ENCODE measurements around the gene HEATR9.

The HEATR9 gene

DNA sequence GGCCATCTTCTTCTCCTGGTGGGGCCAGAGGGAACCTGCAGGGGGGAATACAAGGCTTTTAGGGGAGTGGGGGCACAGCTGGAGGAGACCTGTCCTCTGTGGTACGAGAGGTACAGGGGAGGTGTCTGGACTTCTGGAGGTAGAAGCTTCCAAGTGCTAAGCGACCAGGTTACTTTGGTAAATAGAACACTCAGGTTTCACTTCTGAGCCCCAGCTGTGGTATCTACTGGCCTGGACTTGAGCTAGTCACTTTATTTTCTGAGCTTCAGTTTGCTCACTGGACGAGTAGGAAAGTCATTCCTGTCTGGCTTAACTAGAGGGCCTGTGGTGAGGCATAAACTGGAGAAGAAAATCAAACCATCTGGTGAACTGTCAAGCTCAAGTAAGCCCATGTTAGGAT lies at the start of gene HEATR9:
Gene HEATR9, minus strand, starts transcription at position 155 of the 400 bp plus-strand sequence. Its CDS starts 149 bp downstream, at position 6.
- TF ChIP-seq EZH2 (IDR thresholded peaks at IDR 0.05) (no peak), FOXP2 (optimal IDR thresholded peaks at IDR 0.05; ENCODE audit: control extremely low read depth, extremely low read length, insufficient read depth) (no peak), POLR2AphosphoS5 (IDR thresholded peaks at IDR 0.05; ENCODE audit: borderline replicate concordance, low read depth, low read length) (no peak)
- H3K27ac ChIP-seq = no peak within 1 kb of the TSS
- no peak within 1 kb of the TSS for H3K9ac ChIP-seq (ENCODE audit: insufficient read length)
- no peaks in the 10 kb centered on the region for H3K9me3 ChIP-seq (ENCODE audit: low read depth, low read length)
- H3K36me3 ChIP-seq (ENCODE audit: insufficient read depth, low read length) = no peaks in the 10 kb centered on the region
- no peak within 1 kb of the TSS for H3K4me3 ChIP-seq
- no peak for DNase-seq (ENCODE audit: low read depth, low spot score)

DNA sequence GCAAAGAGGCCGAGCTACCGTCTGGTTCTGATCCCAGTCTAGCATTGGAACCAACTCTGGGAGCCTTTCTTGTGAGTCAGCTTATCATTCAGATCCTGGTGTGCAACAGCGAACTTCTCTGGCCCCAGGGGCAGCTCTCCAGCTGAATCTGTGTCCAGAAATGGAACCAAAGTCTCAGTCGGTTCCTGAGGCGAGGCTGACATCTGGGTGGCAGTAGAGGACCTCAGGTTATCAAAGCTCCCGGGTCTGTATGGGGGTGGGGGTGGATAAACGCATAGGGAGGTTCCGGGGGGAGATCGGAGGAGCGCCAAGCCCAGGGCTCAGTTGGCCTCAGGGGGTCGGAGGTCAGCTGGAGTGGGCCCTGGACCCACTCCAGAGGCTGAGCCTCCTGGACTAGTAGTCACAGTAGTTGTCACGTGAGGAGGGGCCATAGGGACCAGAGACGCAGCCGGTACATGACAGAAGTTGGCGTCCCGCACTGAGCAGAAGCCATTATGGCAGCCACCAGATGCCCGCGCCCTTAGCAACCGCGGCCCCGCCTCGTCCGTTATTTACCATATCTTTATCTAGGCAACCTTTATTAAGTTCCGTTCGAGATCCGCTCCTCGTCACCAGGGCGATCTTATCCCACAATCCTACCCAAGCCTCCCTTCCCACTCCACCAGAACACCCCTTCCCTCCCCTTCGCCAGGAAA lies 49.0 kb upstream of the HEATR9 start:
- DNase-seq (ENCODE audit: low read depth, low spot score) = no peak
- H3K9me3 ChIP-seq (ENCODE audit: low read depth, low read length) = no peaks in the 10 kb centered on the region
- TF ChIP-seq FOXP2 (optimal IDR thresholded peaks at IDR 0.05; ENCODE audit: control extremely low read depth, extremely low read length, insufficient read depth) (no peak), POLR2AphosphoS5 (IDR thresholded peaks at IDR 0.05; ENCODE audit: borderline replicate concordance, low read depth, low read length) (no peak), EZH2 (IDR thresholded peaks at IDR 0.05) (no peak)
- no peak overlapping the region for H3K4me3 ChIP-seq
- H3K36me3 ChIP-seq (ENCODE audit: insufficient read depth, low read length) = no peaks in the 10 kb centered on the region; the same call in 1 of the 2 replicates
- H3K9ac ChIP-seq (ENCODE audit: insufficient read length) = no peak overlapping the region
- H3K27ac ChIP-seq = no peak overlapping the region

- H3K9ac ChIP-seq (ENCODE audit: insufficient read length) = no peak overlapping the region
- no peak for DNase-seq (ENCODE audit: low read depth, low spot score)
- H3K27ac ChIP-seq = no peak overlapping the region
- TF ChIP-seq EZH2 (IDR thresholded peaks at IDR 0.05) (no peak), POLR2AphosphoS5 (IDR thresholded peaks at IDR 0.05; ENCODE audit: borderline replicate concordance, low read depth, low read length) (no peak), FOXP2 (optimal IDR thresholded peaks at IDR 0.05; ENCODE audit: control extremely low read depth, extremely low read length, insufficient read depth) (no peak)
- no peaks in the 10 kb centered on the region for H3K36me3 ChIP-seq (ENCODE audit: insufficient read depth, low read length)
- H3K9me3 ChIP-seq (ENCODE audit: low read depth, low read length) = no peaks in the 10 kb centered on the region
- no peak overlapping the region for H3K4me3 ChIP-seq
Measured at GRCh38 chr17:35915153-35915964, 46.7 kb upstream of the HEATR9 start.

- Histone ChIP-seq H3K9ac (ENCODE audit: insufficient read length) (no peak overlapping the region), H3K36me3 (ENCODE audit: insufficient read depth, low read length) (no peaks in the 10 kb centered on the region), H3K27ac (no peak overlapping the region), H3K4me3 (no peak overlapping the region), H3K9me3 (ENCODE audit: low read depth, low read length) (no peaks in the 10 kb centered on the region)
- TF ChIP-seq FOXP2 (optimal IDR thresholded peaks at IDR 0.05; ENCODE audit: control extremely low read depth, extremely low read length, insufficient read depth) = no peak
- no peak for DNase-seq (ENCODE audit: low read depth, low spot score)
Measured at GRCh38 chr17:35914354-35914753, 45.7 kb upstream of the HEATR9 start.

GRCh38 chr17:35913609-35914008 lies 44.9 kb upstream of the HEATR9 start:
- H3K4me3 ChIP-seq = no peak overlapping the region
- no peak overlapping the region for H3K27ac ChIP-seq
- no peaks in the 10 kb centered on the region for H3K9me3 ChIP-seq (ENCODE audit: low read depth, low read length)
- TF ChIP-seq POLR2AphosphoS5 (IDR thresholded peaks at IDR 0.05; ENCODE audit: borderline replicate concordance, low read depth, low read length) (no peak), FOXP2 (optimal IDR thresholded peaks at IDR 0.05; ENCODE audit: control extremely low read depth, extremely low read length, insufficient read depth) (no peak), EZH2 (IDR thresholded peaks at IDR 0.05) (no peak)
- H3K9ac ChIP-seq (ENCODE audit: insufficient read length) = no peak overlapping the region
- DNase-seq (ENCODE audit: low read depth, low spot score) = no peak
- H3K36me3 ChIP-seq (ENCODE audit: insufficient read depth, low read length) = no peaks in the 10 kb centered on the region

DNA sequence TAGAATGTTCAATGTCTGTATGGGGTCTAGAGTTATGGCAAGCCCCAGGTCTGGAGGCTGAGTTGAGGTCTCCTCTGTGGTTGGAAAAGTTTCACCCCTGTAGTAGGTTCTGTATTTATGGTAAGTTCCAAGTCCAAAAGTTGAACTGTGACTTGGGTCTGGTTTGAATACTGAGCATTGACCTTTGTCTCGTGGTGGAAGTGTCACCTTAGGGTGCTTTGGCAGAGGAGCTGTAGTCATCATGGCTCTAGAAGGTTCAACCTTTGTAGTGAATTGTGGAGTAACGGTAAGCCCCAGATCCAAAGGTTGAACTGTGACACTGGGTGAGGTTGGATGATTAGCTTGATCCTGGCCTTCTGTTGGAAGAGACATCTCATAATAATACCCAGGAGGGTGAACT lies 44.3 kb upstream of the HEATR9 start:
- no peak for TF ChIP-seq EZH2 (IDR thresholded peaks at IDR 0.05)
- no peak for TF ChIP-seq POLR2AphosphoS5 (IDR thresholded peaks at IDR 0.05; ENCODE audit: borderline replicate concordance, low read depth, low read length)
- TF ChIP-seq FOXP2 (optimal IDR thresholded peaks at IDR 0.05; ENCODE audit: control extremely low read depth, extremely low read length, insufficient read depth) = no peak
- DNase-seq (ENCODE audit: low read depth, low spot score) = no peak
- Histone ChIP-seq H3K36me3 (ENCODE audit: insufficient read depth, low read length) (no peaks in the 10 kb centered on the region), H3K9ac (ENCODE audit: insufficient read length) (no peak overlapping the region), H3K4me3 (no peak overlapping the region), H3K27ac (no peak overlapping the region), H3K9me3 (ENCODE audit: low read depth, low read length) (no peaks in the 10 kb centered on the region)

DNA sequence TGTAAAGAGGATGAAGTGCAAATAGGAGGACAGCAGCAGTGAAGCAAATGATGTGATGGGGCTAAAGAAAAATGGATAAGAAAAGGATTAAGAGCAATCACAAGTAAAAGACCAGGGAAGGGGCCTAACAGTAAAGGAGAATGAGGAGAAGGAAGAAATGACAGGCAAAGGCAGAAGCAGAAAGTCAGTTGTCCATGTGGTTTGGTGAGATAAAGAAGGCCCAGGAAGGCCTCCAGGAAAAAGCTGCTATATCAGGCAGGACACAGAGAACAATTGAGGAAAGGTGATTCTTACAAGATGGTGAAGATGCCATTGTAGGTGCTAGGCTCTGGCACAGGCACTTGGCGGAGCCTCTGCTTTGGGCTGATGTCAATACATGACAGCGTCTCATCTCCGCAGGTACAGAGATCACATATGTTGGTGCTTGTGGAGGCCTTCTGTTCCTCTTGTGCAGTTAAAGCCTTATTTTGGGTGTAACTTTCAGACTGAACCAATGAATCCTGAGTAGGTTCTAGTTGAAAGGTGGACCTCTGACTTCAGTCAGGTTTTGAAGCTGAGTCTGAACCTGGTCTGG lies 43.7 kb upstream of the HEATR9 start:
- TF ChIP-seq POLR2AphosphoS5 (IDR thresholded peaks at IDR 0.05; ENCODE audit: borderline replicate concordance, low read depth, low read length) = no peak
- TF ChIP-seq FOXP2 (optimal IDR thresholded peaks at IDR 0.05; ENCODE audit: control extremely low read depth, extremely low read length, insufficient read depth) = no peak
- TF ChIP-seq EZH2 (IDR thresholded peaks at IDR 0.05) = no peak
- no peaks in the 10 kb centered on the region for H3K9me3 ChIP-seq (ENCODE audit: low read depth, low read length)
- no peak for DNase-seq (ENCODE audit: low read depth, low spot score)
- H3K36me3 ChIP-seq (ENCODE audit: insufficient read depth, low read length) = no peaks in the 10 kb centered on the region
- H3K27ac ChIP-seq = no peak overlapping the region
- no peak overlapping the region for H3K9ac ChIP-seq (ENCODE audit: insufficient read length)
- no peak overlapping the region for H3K4me3 ChIP-seq

DNA sequence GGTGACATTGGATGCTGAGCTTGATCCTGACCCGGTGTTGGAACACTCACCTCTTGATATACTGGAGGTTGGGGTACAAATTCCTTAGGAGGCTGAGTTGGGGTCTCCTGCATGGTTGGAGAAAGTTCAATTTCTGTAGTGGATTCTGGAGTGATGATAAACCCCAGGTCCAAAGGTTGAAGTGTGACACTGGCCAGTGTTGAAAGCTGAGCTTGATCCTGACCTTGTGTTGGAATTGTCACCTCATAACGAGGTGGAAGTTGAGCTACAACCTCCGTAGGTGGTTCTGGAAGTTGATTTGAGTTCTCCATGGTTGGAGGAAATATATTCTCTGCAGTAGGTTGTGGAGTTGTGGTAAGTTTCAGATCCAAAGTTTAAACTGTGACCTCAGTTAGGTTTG lies 40.7 kb upstream of the HEATR9 start:
- Histone ChIP-seq H3K4me3 (no peak overlapping the region), H3K9me3 (ENCODE audit: low read depth, low read length) (no peaks in the 10 kb centered on the region), H3K36me3 (ENCODE audit: insufficient read depth, low read length) (no peaks in the 10 kb centered on the region), H3K9ac (ENCODE audit: insufficient read length) (no peak overlapping the region), H3K27ac (no peak overlapping the region)
- no peak for DNase-seq (ENCODE audit: low read depth, low spot score)
- no peak for TF ChIP-seq FOXP2 (optimal IDR thresholded peaks at IDR 0.05; ENCODE audit: control extremely low read depth, extremely low read length, insufficient read depth)
- TF ChIP-seq POLR2AphosphoS5 (IDR thresholded peaks at IDR 0.05; ENCODE audit: borderline replicate concordance, low read depth, low read length) = no peak
- no peak for TF ChIP-seq EZH2 (IDR thresholded peaks at IDR 0.05)
